HepG2 (cell line): ENCODE measurements around the gene CAPN13.

Source experiments
- CHD2 ChIP-seq: IDR thresholded peaks from 2 replicates; pipeline ENCODE4 v1.6.1; 2011; ENCODE audit warnings: low read depth, low read length, improper control_type of control experiment
- CREB3 ChIP-seq: sonication (generic); formaldehyde crosslinking; IDR thresholded peaks from 2 replicates; pipeline ENCODE4 v1.5.0; 2020; ENCODE audit warnings: missing genetic modification reagents
- CTCF ChIP-seq: sonication (generic); formaldehyde crosslinking; IDR thresholded peaks from 2 replicates; pipeline ENCODE4 v1.5.0; 2020; ENCODE audit warnings: mild to moderate bottlenecking, missing genetic modification reagents, moderate library complexity
- JUND ChIP-seq: sonication (generic); formaldehyde crosslinking; IDR thresholded peaks from 2 replicates; pipeline ENCODE4 v1.8.0; 2022; ENCODE audit warnings: mild to moderate bottlenecking, missing genetic modification reagents
- POLR2A ChIP-seq, 2 experiments: IDR thresholded peaks; 2 replicates each; pipeline ENCODE4 v1.6.1; 2011; ENCODE audit warnings: low read depth in 2 of 2, low read length in 2 of 2, mild to moderate bottlenecking in 1 of 2, moderate library complexity in 1 of 2; ENCODE audit not compliant: insufficient read depth in 1 of 2
- POLR2AphosphoS2 ChIP-seq: IDR thresholded peaks from 2 replicates; pipeline ENCODE4 v1.6.1; 2011; ENCODE audit warnings: low read depth, low read length, improper control_type of control experiment
- POLR2AphosphoS5 ChIP-seq: IDR thresholded peaks from 2 replicates; pipeline ENCODE4 v1.6.1; 2012; ENCODE audit warnings: low read depth, low read length
- REST ChIP-seq, 2 experiments: IDR thresholded peaks; 2 replicates each; pipeline ENCODE4 v1.6.1; 2011 to 2012; ENCODE audit warnings: low read length in 2 of 2, borderline replicate concordance in 1 of 2, low read depth in 1 of 2, mild to moderate bottlenecking in 1 of 2, moderate library complexity in 1 of 2
- SAP130 ChIP-seq: IDR thresholded peaks from 2 replicates; pipeline ENCODE4 v1.6.1; 2016; ENCODE audit warnings: low read depth
- ZBTB7A ChIP-seq: sonication (generic); formaldehyde crosslinking; IDR thresholded peaks from 2 replicates; pipeline ENCODE4 v1.8.0; 2022; ENCODE audit warnings: mild to moderate bottlenecking, missing genetic modification reagents
- ZFP36L2 ChIP-seq: sonication (generic); formaldehyde crosslinking; IDR thresholded peaks from 2 replicates; pipeline ENCODE4 v1.4.0; 2020; ENCODE audit warnings: missing genetic modification reagents
- ZNF276 ChIP-seq: sonication (generic); formaldehyde crosslinking; IDR thresholded peaks from 2 replicates; pipeline ENCODE4 v1.4.0; 2020; ENCODE audit warnings: mild to moderate bottlenecking, low read depth, missing genetic modification reagents
- ZNF563 ChIP-seq: sonication (generic); formaldehyde crosslinking; IDR thresholded peaks from 2 replicates; pipeline ENCODE4 v1.8.0; 2022; ENCODE audit warnings: mild to moderate bottlenecking, moderate library complexity, missing genetic modification reagents

GRCh38 chr2:30828586-30828985 is 21.3 kb upstream of the CAPN13 start:
- TF ChIP-seq ZFP36L2 (CRISPR knock-in tag) (no peak), REST (IDR thresholded peaks at IDR 0.05; ENCODE audit: borderline replicate concordance in 1 of 2, low read depth in 1 of 2, low read length in 2 of 2) (no peak), POLR2AphosphoS5 (no peak), CTCF (CRISPR knock-in tag) (no peak), ZNF563 (CRISPR knock-in tag) (no peak), ZBTB7A (no peak), SAP130 (CRISPR knock-in tag) (no peak), CREB3 (no peak), JUND (no peak), POLR2A (IDR thresholded peaks at IDR 0.05; ENCODE audit: insufficient read depth in 1 of 2, low read depth in 2 of 2, low read length in 2 of 2) (no peak), ZNF276 (CRISPR knock-in tag) (no peak), CHD2 (no peak), POLR2AphosphoS2 (no peak)
